HL-60 (cell line): ENCODE measurements around the gene NNT.

Source experiments
- DNase-seq, 2 experiments: peaks; one replicate each; pipeline ENCODE4 v3.0.0-alpha.2; 2010 to 2020; ENCODE audit warnings: low read depth in 1 of 2, low spot score in 1 of 2
- H3K27ac ChIP-seq: fragments of 250-450 bp; sonication (Bioruptor Pico); replicated peaks from 2 replicates; pipeline ENCODE4 v1.5.1; 2020; ENCODE audit warnings: mild to moderate bottlenecking, moderate library complexity
- H3K27me3 ChIP-seq: fragments of 250-450 bp; sonication (Bioruptor Pico); 2 replicates; pipeline ENCODE4 v1.5.1; 2021; ENCODE audit warnings: mild to moderate bottlenecking, moderate library complexity; ENCODE audit not compliant: insufficient read depth, poor library complexity, severe bottlenecking
- H3K4me3 ChIP-seq: replicated peaks from 2 replicates; pipeline ENCODE4 v1.5.1; 2011; ENCODE audit warnings: mild to moderate bottlenecking, control low read depth, low read length; ENCODE audit not compliant: insufficient read depth
- CTCF ChIP-seq: IDR thresholded peaks from one replicate; pipeline ENCODE4 v1.5.1; 2011; ENCODE audit warnings: low read length, control low read depth, inconsistent platforms; ENCODE audit not compliant: insufficient read depth
- GABPA ChIP-seq: IDR thresholded peaks from 2 replicates; pipeline ENCODE4 v1.6.1; 2012; ENCODE audit warnings: low read depth
- POLR2AphosphoS5 ChIP-seq: IDR thresholded peaks from 2 replicates; pipeline ENCODE4 v1.6.1; 2012; ENCODE audit warnings: low read depth
- REST ChIP-seq: IDR thresholded peaks from 2 replicates; pipeline ENCODE4 v1.6.1; 2012; ENCODE audit warnings: low read depth; ENCODE audit not compliant: insufficient replicate concordance
- SPI1 ChIP-seq: IDR thresholded peaks from 2 replicates; pipeline ENCODE4 v1.6.1; 2012; ENCODE audit warnings: low read depth, mild to moderate bottlenecking, borderline replicate concordance

NNT gene

GRCh38 chr5:43683884-43684471, 81.0 kb downstream of the NNT start:
- H3K27me3 ChIP-seq = no peaks in the 10 kb centered on the region
- no peak overlapping the region for H3K27ac ChIP-seq
- DNase-seq = no peak
- H3K4me3 ChIP-seq = no peak overlapping the region
- TF ChIP-seq CTCF (no peak), GABPA (no peak), REST (no peak), SPI1 (no peak), POLR2AphosphoS5 (no peak)

- DNase-seq = no peak
- Histone ChIP-seq H3K27me3 (no peaks in the 10 kb centered on the region), H3K4me3 (no peak overlapping the region), H3K27ac (no peak overlapping the region)
- TF ChIP-seq REST = no peak
- no peak for TF ChIP-seq POLR2AphosphoS5
- no peak for TF ChIP-seq CTCF
- TF ChIP-seq SPI1 = no peak
- TF ChIP-seq GABPA = no peak
Measured at GRCh38 chr5:43685252-43685950, 82.4 kb downstream of the NNT start.

- Histone ChIP-seq H3K27ac (no peak overlapping the region), H3K4me3 (no peak overlapping the region), H3K27me3 (no peaks in the 10 kb centered on the region)
- TF ChIP-seq GABPA (no peak), SPI1 (no peak), POLR2AphosphoS5 (no peak)
- DNase-seq = no peak
Measured at GRCh38 chr5:43687275-43687674, 84.3 kb downstream of the NNT start.

- Histone ChIP-seq H3K27ac (no peak overlapping the region), H3K27me3 (no peaks in the 10 kb centered on the region), H3K4me3 (no peak overlapping the region)
- DNase-seq = no peak
- TF ChIP-seq POLR2AphosphoS5 (no peak), REST (no peak), CTCF (no peak), GABPA (no peak), SPI1 (no peak)
Measured at GRCh38 chr5:43691275-43691674, 88.3 kb downstream of the NNT start.
